HL-60 (cell line): ENCODE measurements around the gene GPC5.

Experiments used
- DNase-seq, 2 experiments: peaks; one replicate each; pipeline ENCODE4 v3.0.0-alpha.2; 2010 to 2020; ENCODE audit warnings: low read depth in 1 of 2, low spot score in 1 of 2
- H3K27ac ChIP-seq: fragments of 250-450 bp; sonication (Bioruptor Pico); replicated peaks from 2 replicates; pipeline ENCODE4 v1.5.1; 2020; ENCODE audit warnings: mild to moderate bottlenecking, moderate library complexity
- H3K27me3 ChIP-seq: fragments of 250-450 bp; sonication (Bioruptor Pico); 2 replicates; pipeline ENCODE4 v1.5.1; 2021; ENCODE audit warnings: mild to moderate bottlenecking, moderate library complexity; ENCODE audit not compliant: insufficient read depth, poor library complexity, severe bottlenecking
- H3K4me3 ChIP-seq: replicated peaks from 2 replicates; pipeline ENCODE4 v1.5.1; 2011; ENCODE audit warnings: mild to moderate bottlenecking, control low read depth, low read length; ENCODE audit not compliant: insufficient read depth
- GABPA ChIP-seq: IDR thresholded peaks from 2 replicates; pipeline ENCODE4 v1.6.1; 2012; ENCODE audit warnings: low read depth
- POLR2AphosphoS5 ChIP-seq: IDR thresholded peaks from 2 replicates; pipeline ENCODE4 v1.6.1; 2012; ENCODE audit warnings: low read depth
- SPI1 ChIP-seq: IDR thresholded peaks from 2 replicates; pipeline ENCODE4 v1.6.1; 2012; ENCODE audit warnings: low read depth, mild to moderate bottlenecking, borderline replicate concordance
- TF ChIP-seq, protein P1 (sequence below): IDR thresholded peaks from 2 replicates; pipeline ENCODE4 v1.6.1; 2012; ENCODE audit warnings: low read depth; ENCODE audit not compliant: insufficient replicate concordance
- TF ChIP-seq, protein P2 (sequence below): IDR thresholded peaks from one replicate; pipeline ENCODE4 v1.5.1; 2011; ENCODE audit warnings: low read length, control low read depth, inconsistent platforms; ENCODE audit not compliant: insufficient read depth

The GPC5 gene

DNA sequence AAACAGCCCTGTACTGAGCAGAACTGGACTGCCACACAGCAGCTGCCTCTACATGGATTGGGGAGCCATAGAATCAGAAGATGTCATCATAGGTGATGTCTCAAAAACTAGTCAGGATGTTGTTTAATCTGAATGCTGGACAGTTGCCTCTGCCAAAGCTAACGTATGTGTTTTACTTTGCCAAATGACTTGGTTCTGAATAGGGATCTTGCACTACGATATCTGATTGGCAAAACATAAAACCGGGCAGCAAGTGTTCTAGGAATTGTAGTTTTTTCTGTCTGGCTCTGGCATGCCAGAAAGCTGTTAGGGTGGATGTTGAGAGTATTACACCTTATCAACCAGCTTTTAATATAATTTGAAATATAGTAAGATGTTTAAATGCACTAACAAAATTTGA, 645.9 kb downstream of the GPC5 start:
- no peak overlapping the region for H3K4me3 ChIP-seq
- H3K27ac ChIP-seq = no peak overlapping the region
- no peak for DNase-seq
- TF ChIP-seq POLR2AphosphoS5 = no peak
- no peak for TF ChIP-seq GABPA
- TF ChIP-seq, protein P1, sequence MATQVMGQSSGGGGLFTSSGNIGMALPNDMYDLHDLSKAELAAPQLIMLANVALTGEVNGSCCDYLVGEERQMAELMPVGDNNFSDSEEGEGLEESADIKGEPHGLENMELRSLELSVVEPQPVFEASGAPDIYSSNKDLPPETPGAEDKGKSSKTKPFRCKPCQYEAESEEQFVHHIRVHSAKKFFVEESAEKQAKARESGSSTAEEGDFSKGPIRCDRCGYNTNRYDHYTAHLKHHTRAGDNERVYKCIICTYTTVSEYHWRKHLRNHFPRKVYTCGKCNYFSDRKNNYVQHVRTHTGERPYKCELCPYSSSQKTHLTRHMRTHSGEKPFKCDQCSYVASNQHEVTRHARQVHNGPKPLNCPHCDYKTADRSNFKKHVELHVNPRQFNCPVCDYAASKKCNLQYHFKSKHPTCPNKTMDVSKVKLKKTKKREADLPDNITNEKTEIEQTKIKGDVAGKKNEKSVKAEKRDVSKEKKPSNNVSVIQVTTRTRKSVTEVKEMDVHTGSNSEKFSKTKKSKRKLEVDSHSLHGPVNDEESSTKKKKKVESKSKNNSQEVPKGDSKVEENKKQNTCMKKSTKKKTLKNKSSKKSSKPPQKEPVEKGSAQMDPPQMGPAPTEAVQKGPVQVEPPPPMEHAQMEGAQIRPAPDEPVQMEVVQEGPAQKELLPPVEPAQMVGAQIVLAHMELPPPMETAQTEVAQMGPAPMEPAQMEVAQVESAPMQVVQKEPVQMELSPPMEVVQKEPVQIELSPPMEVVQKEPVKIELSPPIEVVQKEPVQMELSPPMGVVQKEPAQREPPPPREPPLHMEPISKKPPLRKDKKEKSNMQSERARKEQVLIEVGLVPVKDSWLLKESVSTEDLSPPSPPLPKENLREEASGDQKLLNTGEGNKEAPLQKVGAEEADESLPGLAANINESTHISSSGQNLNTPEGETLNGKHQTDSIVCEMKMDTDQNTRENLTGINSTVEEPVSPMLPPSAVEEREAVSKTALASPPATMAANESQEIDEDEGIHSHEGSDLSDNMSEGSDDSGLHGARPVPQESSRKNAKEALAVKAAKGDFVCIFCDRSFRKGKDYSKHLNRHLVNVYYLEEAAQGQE = no peak
- no peak for TF ChIP-seq SPI1
- TF ChIP-seq, protein P2, sequence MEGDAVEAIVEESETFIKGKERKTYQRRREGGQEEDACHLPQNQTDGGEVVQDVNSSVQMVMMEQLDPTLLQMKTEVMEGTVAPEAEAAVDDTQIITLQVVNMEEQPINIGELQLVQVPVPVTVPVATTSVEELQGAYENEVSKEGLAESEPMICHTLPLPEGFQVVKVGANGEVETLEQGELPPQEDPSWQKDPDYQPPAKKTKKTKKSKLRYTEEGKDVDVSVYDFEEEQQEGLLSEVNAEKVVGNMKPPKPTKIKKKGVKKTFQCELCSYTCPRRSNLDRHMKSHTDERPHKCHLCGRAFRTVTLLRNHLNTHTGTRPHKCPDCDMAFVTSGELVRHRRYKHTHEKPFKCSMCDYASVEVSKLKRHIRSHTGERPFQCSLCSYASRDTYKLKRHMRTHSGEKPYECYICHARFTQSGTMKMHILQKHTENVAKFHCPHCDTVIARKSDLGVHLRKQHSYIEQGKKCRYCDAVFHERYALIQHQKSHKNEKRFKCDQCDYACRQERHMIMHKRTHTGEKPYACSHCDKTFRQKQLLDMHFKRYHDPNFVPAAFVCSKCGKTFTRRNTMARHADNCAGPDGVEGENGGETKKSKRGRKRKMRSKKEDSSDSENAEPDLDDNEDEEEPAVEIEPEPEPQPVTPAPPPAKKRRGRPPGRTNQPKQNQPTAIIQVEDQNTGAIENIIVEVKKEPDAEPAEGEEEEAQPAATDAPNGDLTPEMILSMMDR = no peak
- no peaks in the 10 kb centered on the region for H3K27me3 ChIP-seq

DNA sequence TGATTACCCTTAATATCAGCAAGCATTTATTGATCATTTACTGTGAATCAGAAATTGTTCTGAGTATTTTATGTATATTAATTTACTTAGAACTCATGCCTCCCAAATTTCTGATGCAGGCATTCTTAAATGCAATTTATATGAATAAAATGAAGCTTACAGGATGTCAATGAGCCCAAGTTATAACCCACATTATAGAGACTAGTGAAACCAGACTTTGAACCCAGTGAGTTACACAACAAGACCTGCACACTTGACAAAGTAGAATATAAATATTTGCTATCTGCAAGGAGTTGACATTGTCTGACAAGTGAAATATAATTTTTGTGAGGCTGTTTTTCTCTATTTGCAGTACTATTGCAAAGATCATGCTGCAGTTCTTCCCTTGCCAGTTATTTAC, 656.0 kb downstream of the GPC5 start:
- H3K4me3 ChIP-seq = no peak overlapping the region
- no peak overlapping the region for H3K27ac ChIP-seq
- TF ChIP-seq, protein P1 = no peak
- TF ChIP-seq POLR2AphosphoS5 (no peak), SPI1 (no peak), GABPA (no peak)
- TF ChIP-seq, protein P2 = no peak
- no peaks in the 10 kb centered on the region for H3K27me3 ChIP-seq
- DNase-seq = no peak

DNA sequence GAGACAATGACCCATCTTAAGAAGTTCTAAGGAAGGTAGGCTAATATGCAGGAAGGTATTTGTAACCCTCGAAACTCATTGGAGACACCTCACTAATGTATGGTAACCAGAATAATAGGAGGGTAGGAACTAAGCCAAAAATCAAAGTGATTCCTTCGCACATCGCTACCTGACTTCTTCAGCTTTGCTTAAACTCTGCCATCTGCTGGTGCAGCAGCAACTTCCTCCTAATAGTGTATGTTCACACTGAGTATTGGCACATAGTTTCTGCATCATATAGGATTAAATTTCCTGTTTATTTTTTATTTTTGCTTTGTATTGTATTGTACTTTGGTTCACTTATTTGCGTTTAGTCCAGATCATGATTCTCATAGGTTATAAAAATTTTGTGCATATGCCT, 676.2 kb downstream of the GPC5 start:
- H3K27ac ChIP-seq = no peak overlapping the region
- no peak overlapping the region for H3K4me3 ChIP-seq
- no peaks in the 10 kb centered on the region for H3K27me3 ChIP-seq
- DNase-seq = peak in 1 of 2 experiments; percentile 13
- no peak for TF ChIP-seq SPI1
- TF ChIP-seq POLR2AphosphoS5 = no peak
- TF ChIP-seq, protein P1 = no peak
- TF ChIP-seq, protein P2 = no peak
- no peak for TF ChIP-seq GABPA
